ENCODE data around the gene ZNF385A. TPM values are rescaled to one million over a fixed set of nuclear protein-coding genes. Genes with fewer than 3 reads are reported as not detected.
A peak's percentile ranks its signal among the peaks of the same experiment; 100 is the strongest.

The ZNF385A gene
- total and polyA plus RNA-seq, 9 of the 15 experiments (the other 6 are each of a cell fraction or from before 2014, with no cell fraction given): 1.0 to 111 (median 7.7) TPM

- no peak for TF ChIP-seq NR3C1 (CRISPR knock-in tag; IDR thresholded peaks at IDR 0.05)
- TF ChIP-seq ZNF197 (CRISPR knock-in tag; IDR thresholded peaks at IDR 0.05; ENCODE audit: low read depth): no peak
- peak; percentile 7 for TF ChIP-seq ZFP36 (IDR thresholded peaks at IDR 0.05; ENCODE audit: low read depth, low read length, partially characterized antibody)
- TF ChIP-seq ZNF436 (CRISPR knock-in tag; IDR thresholded peaks at IDR 0.05): no peak
- no peak for TF ChIP-seq ZNF274 (IDR thresholded peaks at IDR 0.05; ENCODE audit: borderline replicate concordance, low read depth, low read length)
- TF ChIP-seq GMEB1 (CRISPR knock-in tag; IDR thresholded peaks at IDR 0.05): no peak
- no peak for TF ChIP-seq SRSF1 (IDR thresholded peaks at IDR 0.05; ENCODE audit: low read depth, low read length)
- TF ChIP-seq ZNF41 (CRISPR knock-in tag; conservative IDR thresholded peaks at IDR 0.05): no peak
- TF ChIP-seq TEAD1 (CRISPR knock-in tag; IDR thresholded peaks at IDR 0.05): peak in 1 of 2 experiments; percentile 48; a peak in 1 of 4 replicates
- peak; percentile 91 for TF ChIP-seq ARID4B (CRISPR knock-in tag; IDR thresholded peaks at IDR 0.05)
- no peak for TF ChIP-seq CHD2 (IDR thresholded peaks at IDR 0.05; ENCODE audit: low read depth, low read length)
- TF ChIP-seq ATF1 (CRISPR knock-in tag; IDR thresholded peaks at IDR 0.05): no peak
- peak; percentile 33; the same call in 1 of the 2 replicates for TF ChIP-seq ATF1 (tag; IDR thresholded peaks at IDR 0.05)
- TF ChIP-seq NCOA6 (IDR thresholded peaks at IDR 0.05): no peak
- TF ChIP-seq, protein P1, sequence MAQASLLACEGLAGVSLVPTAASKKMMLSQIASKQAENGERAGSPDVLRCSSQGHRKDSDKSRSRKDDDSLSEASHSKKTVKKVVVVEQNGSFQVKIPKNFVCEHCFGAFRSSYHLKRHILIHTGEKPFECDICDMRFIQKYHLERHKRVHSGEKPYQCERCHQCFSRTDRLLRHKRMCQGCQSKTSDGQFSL (CRISPR knock-in tag; IDR thresholded peaks at IDR 0.05): 0 out of 2 replicates have a peak, but pooled peaks have one; percentile 65
- TF ChIP-seq, protein P1 (tag; IDR thresholded peaks at IDR 0.05): no peak
- TF ChIP-seq RBM39 (optimal IDR thresholded peaks at IDR 0.05; ENCODE audit: low read depth, low read length): no peak
- no peak for TF ChIP-seq ZNF445 (CRISPR knock-in tag; IDR thresholded peaks at IDR 0.05; ENCODE audit: low read depth)
- TF ChIP-seq PHF8 (IDR thresholded peaks at IDR 0.05; ENCODE audit: borderline replicate concordance, low read length): no peak
- peak; percentile 71 for TF ChIP-seq TOE1 (IDR thresholded peaks at IDR 0.05; ENCODE audit: borderline replicate concordance)
- no peak for TF ChIP-seq TOE1 (CRISPR knock-in tag; IDR thresholded peaks at IDR 0.05; ENCODE audit: borderline replicate concordance, low read depth)
Observed at GRCh38 chr12:54379398-54380201, 4.9 kb downstream of the ZNF385A start (continued).
